SU-DHL-6 (cell line): ENCODE measurements around the gene GTF2IRD1.

ENCODE experiments used
- H2AFZ ChIP-seq: fragments of 200-600 bp; sonication (generic); 2 replicates; pipeline ENCODE4 v1.6.1; 2014; ENCODE audit warnings: low read depth, mild to moderate bottlenecking, moderate library complexity, mixed read lengths, antibody characterized with exemption, low read length; ENCODE audit not compliant: severe bottlenecking
- H3F3A ChIP-seq: fragments of 200-600 bp; shearing (Covaris generic); 2 replicates; pipeline ENCODE4 v1.6.0; 2016; ENCODE audit warnings: antibody characterized with exemption, mild to moderate bottlenecking; ENCODE audit not compliant: insufficient read depth
- H3K27ac ChIP-seq: fragments of 200-600 bp; sonication (generic); 2 replicates; pipeline ENCODE4 v1.5.1; 2016; ENCODE audit warnings: low read depth, mild to moderate bottlenecking, low read length, moderate library complexity, mixed read lengths
- H3K27me3 ChIP-seq: fragments of 200-600 bp; sonication (generic), shearing (Covaris generic); 2 replicates; pipeline ENCODE4 v1.6.0; 2014; ENCODE audit warnings: mild to moderate bottlenecking, low read length
- H3K36me3 ChIP-seq: fragments of 200-600 bp; sonication (generic); 2 replicates; pipeline ENCODE4 v1.6.1; 2014; ENCODE audit warnings: mild to moderate bottlenecking, low read length, mixed read lengths
- H3K4me2 ChIP-seq: fragments of 300-600, 200-600 bp; shearing (Covaris generic), sonication (generic); 2 replicates; pipeline ENCODE4 v1.6.0; 2014; ENCODE audit warnings: low read length, low read depth, mild to moderate bottlenecking; ENCODE audit not compliant: poor library complexity, severe bottlenecking
- H3K4me3 ChIP-seq: fragments of 200-600 bp; sonication (generic); 2 replicates; pipeline ENCODE4 v1.5.1; 2014; ENCODE audit warnings: antibody characterized with exemption, low read length, mild to moderate bottlenecking, mixed read lengths; ENCODE audit not compliant: insufficient read depth, poor library complexity, severe bottlenecking
- H3K79me2 ChIP-seq: fragments of 200-600 bp; sonication (generic); 2 replicates; pipeline ENCODE4 v1.6.1; 2014; ENCODE audit warnings: mild to moderate bottlenecking, low read length, moderate library complexity; ENCODE audit not compliant: insufficient read depth
- H3K9ac ChIP-seq: fragments of 200-600 bp; sonication (generic); 2 replicates; pipeline ENCODE4 v1.7.0; 2014; ENCODE audit warnings: mild to moderate bottlenecking, low read length
- H3K9me2 ChIP-seq: fragments of 200-600 bp; sonication (generic); replicated peaks from 2 replicates; pipeline ENCODE4 v1.6.1; 2014; ENCODE audit warnings: low read length; ENCODE audit not compliant: insufficient read depth
- H3K9me3 ChIP-seq: fragments of 200-600 bp; sonication (generic); 2 replicates; pipeline ENCODE4 v1.6.1; 2014; ENCODE audit warnings: low read length, mixed read lengths; ENCODE audit not compliant: insufficient read depth
- H4K20me1 ChIP-seq: fragments of 200-600 bp; sonication (generic); 2 replicates; pipeline ENCODE4 v1.6.1; 2014; ENCODE audit warnings: low read depth, mild to moderate bottlenecking, antibody characterized with exemption, low read length, moderate library complexity, mixed read lengths
- CTCF ChIP-seq: fragments of 200-600 bp; sonication (generic); IDR thresholded peaks from one replicate; pipeline ENCODE4 v1.5.1; 2017; ENCODE audit warnings: antibody characterized with exemption, mild to moderate bottlenecking, low read length, moderate library complexity; ENCODE audit not compliant: insufficient read depth, poor library complexity, severe bottlenecking
- EZH2phosphoT487 ChIP-seq: fragments of 200-600 bp; sonication (generic), shearing (Covaris generic); conservative IDR thresholded peaks from 2 replicates; pipeline ENCODE4 v1.6.1; 2018; ENCODE audit warnings: mild to moderate bottlenecking, antibody characterized with exemption, low read length, moderate library complexity, mixed read lengths

GTF2IRD1 gene

GRCh38 chr7:74499835-74500388 lies 46.2 kb downstream of the GTF2IRD1 start:
- Histone ChIP-seq H2AFZ (no peak overlapping the region), H3K27me3 (no peaks in the 10 kb centered on the region), H3K4me3 (no peak overlapping the region), H3F3A (no peaks in the 10 kb centered on the region), H3K9me2 (no peaks in the 10 kb centered on the region), H3K27ac (no peak overlapping the region), H3K9ac (no peak overlapping the region), H3K36me3 (no peaks in the 10 kb centered on the region), H4K20me1 (no peaks in the 10 kb centered on the region), H3K79me2 (no peaks in the 10 kb centered on the region), H3K9me3 (no peaks in the 10 kb centered on the region), H3K4me2 (no peak overlapping the region)
- TF ChIP-seq CTCF (no peak), EZH2phosphoT487 (no peak)

- Histone ChIP-seq H3K27ac (no peak overlapping the region), H3K79me2 (no peaks in the 10 kb centered on the region), H4K20me1 (no peaks in the 10 kb centered on the region), H3K4me2 (no peak overlapping the region), H3K4me3 (no peak overlapping the region), H3K9me2 (no peaks in the 10 kb centered on the region), H3K36me3 (no peaks in the 10 kb centered on the region), H3K9me3 (no peaks in the 10 kb centered on the region), H2AFZ (no peak overlapping the region), H3K27me3 (no peaks in the 10 kb centered on the region), H3F3A (no peaks in the 10 kb centered on the region), H3K9ac (no peak overlapping the region)
- TF ChIP-seq CTCF (no peak), EZH2phosphoT487 (no peak)
Measured at GRCh38 chr7:74501298-74501697, 47.6 kb downstream of the GTF2IRD1 start.

GRCh38 chr7:74502216-74502891 lies 48.6 kb downstream of the GTF2IRD1 start:
- Histone ChIP-seq H3K27ac (no peak overlapping the region), H2AFZ (no peak overlapping the region), H4K20me1 (no peaks in the 10 kb centered on the region), H3F3A (no peaks in the 10 kb centered on the region), H3K4me2 (no peak overlapping the region), H3K36me3 (no peaks in the 10 kb centered on the region), H3K9ac (no peak overlapping the region), H3K9me3 (no peaks in the 10 kb centered on the region), H3K4me3 (no peak overlapping the region), H3K79me2 (no peaks in the 10 kb centered on the region), H3K27me3 (no peaks in the 10 kb centered on the region), H3K9me2 (no peaks in the 10 kb centered on the region)
- TF ChIP-seq EZH2phosphoT487 (no peak), CTCF (no peak)
